B cell (primary cell): Measurements from ENCODE around the gene CNTN4.

Experiments used
- EZH2 ChIP-seq: IDR thresholded peaks from 2 replicates; pipeline ENCODE4 v1.6.1; 2012; ENCODE audit warnings: borderline replicate concordance, low read depth, mild to moderate bottlenecking, moderate library complexity, low read length; ENCODE audit not compliant: insufficient read depth, poor library complexity, severe bottlenecking
- TF ChIP-seq, protein P1 (sequence below): fragments of 200-600 bp; IDR thresholded peaks from one replicate; pipeline ENCODE4 v1.8.0; 2022; ENCODE audit warnings: antibody characterized with exemption, mild to moderate bottlenecking

DNA sequence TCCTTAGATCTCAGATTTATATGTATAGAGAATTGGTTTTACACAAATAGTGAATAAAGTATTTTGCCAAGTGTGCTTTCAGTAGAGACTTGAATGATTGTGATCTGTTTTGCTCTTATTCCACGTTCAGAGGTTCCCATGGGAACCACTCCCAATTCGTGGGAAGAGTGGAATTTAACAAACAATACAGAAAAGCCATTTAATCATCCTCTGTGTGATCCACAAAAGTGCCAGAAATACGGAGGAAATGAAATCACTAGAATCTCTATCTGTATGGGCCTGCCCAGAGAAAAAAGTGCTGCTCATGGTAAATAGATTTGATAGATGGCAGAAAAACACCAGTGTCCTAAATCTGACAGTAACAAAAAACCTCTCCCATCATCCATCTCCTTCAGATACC, 56.0 kb downstream of the CNTN4 start:
- TF ChIP-seq, protein P1, sequence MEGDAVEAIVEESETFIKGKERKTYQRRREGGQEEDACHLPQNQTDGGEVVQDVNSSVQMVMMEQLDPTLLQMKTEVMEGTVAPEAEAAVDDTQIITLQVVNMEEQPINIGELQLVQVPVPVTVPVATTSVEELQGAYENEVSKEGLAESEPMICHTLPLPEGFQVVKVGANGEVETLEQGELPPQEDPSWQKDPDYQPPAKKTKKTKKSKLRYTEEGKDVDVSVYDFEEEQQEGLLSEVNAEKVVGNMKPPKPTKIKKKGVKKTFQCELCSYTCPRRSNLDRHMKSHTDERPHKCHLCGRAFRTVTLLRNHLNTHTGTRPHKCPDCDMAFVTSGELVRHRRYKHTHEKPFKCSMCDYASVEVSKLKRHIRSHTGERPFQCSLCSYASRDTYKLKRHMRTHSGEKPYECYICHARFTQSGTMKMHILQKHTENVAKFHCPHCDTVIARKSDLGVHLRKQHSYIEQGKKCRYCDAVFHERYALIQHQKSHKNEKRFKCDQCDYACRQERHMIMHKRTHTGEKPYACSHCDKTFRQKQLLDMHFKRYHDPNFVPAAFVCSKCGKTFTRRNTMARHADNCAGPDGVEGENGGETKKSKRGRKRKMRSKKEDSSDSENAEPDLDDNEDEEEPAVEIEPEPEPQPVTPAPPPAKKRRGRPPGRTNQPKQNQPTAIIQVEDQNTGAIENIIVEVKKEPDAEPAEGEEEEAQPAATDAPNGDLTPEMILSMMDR, result no peak
- no peak for TF ChIP-seq EZH2
